Activated CD4-positive, alpha-beta T cell treated with anti-CD3 and anti-CD28 coated beads, Interleukin-2, Interleukin-6, amounts not matched to agents 100 ng/mL and 50 ng/mL, durations not matched to agents 16 hours and 8 hours (primary cell): Measurements from ENCODE around the gene ANKRD29.

Experiments
- DNase-seq: peaks from one replicate; pipeline ENCODE4 v3.0.0-alpha.2; 2020

ANKRD29 gene

DNA sequence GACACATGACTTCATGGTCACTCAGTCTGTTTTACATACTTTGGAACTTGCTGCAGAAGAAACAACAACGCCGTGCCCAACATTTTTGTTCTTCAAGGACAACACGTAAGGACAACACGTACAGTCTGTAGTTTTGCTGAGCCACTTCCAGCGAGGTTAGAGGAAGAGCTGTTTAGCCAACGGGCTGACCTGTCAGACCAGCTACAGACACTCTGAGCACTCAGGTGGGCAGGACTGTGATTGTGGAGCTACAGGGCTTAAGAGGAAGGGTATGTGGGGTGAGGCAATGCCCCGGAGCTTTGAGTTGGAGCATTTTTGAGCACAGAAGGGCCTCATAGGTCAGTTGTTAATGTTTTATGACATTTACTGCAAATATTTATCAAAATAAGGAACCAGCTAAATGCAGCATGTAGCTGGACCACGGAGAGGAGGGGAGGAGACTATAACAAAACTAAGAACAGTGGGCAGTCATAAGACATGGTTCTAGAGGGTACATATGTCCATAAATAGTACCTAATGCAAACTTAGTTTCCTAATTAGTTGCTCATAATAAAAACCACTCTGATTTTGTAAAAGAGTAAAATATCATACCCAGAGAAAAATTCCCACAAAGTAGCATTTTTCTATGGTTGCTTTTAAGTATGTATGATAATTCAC lies 50.1 kb downstream of the ANKRD29 start:
- no peak for DNase-seq

DNA sequence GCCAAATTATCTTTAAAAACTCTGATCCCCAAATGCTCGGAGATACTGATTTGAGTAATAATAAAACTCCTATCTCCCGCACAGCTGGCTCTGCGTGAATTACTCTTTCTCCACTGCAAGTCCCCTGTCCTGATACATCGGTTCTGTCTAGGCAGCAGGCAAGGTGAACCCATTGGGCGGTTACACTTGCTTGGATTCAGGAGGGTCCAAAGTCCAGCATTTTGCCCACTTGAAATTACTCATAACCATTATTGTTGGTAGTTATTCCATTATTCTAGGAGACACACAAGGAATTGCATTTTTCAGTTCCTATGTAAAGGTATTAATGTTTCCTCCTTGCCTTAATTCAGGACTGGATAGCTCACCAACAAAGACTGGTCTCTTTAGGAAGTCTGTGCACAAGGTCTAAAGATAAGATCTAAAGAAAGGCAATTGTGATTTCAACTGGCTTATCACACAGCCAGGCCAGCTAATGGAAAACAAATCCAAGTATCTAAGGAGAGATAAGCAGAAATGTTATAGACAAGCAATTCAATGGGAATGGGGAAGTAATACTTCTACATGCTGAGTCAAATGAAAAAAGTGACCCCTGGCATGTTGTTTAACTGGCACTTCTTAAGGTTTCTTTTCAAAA lies 53.2 kb downstream of the ANKRD29 start:
- DNase-seq, result no peak

DNA sequence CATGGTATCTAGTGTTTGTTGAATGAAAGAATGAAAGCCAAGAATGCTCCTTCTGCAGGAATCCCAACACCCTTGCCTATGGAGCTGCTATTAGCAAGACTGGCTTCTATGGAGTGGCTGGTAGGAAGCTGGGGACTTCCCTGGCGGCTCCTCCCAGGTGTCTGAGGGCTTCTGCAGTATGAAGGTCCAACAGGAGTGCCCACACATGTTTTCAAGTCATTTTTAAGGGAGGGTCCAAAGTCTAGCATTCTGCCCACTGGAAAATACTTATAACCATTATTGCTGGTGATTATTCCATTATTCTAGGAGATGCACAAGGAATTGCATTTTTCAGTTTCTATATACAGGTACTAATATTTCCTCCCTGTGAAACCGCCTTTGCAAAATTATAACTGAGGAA lies 54.5 kb downstream of the ANKRD29 start:
- DNase-seq, result no peak

DNA sequence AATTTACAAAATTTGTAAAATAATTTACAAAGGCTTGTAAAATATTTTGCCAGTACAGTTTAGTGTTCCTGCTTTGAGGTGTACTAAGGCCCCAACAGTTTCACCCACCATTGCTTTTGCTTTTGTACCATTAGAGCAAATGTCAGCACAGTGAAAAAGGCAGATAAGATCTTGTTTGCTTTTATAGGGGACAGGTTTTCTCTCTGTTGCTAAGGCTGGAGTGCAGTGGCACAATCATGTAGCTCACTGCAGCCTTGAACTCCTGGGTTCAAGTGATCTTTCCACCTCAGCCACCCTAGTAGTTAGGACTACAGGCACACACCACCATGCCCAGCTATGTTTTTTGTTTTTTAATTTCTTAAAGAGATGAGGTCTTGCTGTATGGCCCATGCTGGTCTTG lies 56.8 kb downstream of the ANKRD29 start:
- no peak for DNase-seq

DNA sequence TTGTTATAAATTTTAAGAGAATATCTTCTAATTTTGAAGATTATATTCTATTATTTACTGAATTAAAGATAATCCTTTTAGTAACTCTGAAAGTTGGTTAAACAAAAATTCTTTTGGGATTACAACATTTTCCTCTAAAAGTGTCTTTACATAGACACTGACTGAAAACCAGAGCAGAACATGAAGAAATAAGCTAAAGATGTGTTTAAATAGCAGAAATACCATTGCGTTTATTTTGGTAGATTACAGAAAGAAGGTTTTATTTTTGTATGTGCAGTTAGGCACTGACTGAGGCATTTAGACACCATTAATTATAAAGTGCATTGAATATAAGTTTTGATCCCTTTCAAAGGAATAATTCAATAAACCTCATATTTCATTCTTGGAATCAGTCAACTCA lies 62.9 kb downstream of the ANKRD29 start:
- DNase-seq, result no peak

DNA sequence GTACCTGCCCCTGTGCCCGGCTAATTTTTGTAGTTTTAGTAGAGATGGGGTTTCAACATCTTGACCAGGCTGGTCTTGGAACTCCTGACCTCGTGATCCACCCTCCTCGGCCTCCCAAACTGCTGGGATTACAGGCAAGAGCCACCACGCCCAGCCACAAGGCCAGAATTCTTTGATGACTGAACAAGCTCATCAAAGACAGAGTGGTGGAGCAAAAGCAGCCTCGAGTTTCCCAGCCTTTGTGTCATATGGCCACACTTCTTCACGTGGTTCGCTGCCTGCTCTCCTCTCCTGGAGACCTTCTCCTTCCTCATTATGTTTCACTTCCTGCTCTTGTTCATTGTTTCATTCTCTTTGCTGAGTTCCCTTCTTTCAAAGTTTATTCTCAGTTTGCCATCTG lies 66.5 kb downstream of the ANKRD29 start:
- no peak for DNase-seq

DNA sequence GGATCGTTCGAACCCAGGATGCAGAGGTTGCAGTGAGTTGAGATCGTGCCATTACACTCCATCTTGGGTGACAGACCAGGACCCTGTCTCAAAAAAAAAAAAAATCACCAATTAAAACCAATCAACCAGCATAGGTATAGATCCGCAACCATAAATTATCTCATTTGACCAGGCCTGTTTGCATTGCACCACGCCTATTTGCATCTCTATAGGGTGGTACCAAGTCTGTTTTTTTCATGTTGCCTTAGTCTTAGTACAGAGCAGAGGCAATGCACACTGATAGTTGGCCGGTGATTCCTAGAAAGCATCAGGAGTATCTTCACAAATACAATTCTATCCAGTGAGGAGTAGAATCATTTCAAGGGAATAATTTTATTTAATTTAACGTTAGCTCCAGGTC lies 67.1 kb downstream of the ANKRD29 start:
- no peak for DNase-seq

DNA sequence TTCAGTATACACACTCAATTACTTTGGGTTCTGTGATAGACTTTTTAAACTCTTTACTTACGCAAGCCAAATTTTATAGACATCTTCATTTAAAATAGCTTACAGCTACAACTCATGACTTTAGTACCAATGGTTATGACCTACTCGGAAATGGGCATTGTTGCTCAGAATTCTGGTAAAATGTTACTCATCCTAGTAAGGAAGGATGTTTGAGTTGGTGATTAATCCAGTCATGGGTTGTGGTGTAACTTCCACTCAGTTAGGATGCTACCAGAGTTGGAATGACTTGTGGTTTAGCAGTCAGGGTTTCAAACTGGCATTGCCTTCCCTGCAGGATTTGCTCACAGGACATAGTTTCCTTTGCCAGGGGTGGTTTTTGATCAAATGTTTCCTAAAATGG lies 69.0 kb downstream of the ANKRD29 start:
- DNase-seq, result peak; percentile 46

DNA sequence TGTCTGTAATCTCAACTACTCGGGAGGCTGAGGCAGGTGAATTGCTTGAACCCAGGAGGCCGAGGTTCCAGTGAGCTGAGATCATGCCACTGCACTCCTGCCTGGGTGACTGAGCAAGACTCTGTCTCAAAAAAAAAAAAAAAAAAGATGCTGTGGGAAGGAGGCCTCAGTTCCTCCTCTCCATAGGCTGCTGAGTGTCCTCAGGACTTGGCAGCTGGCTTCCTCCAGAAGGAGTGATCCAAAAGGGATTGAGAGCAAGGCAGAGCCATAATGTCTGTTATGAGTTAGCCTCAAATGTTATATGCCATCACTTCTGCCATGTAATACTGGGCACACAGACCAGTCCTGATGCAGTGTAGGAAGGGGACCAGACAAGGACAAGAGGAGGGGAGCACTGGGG lies 69.8 kb downstream of the ANKRD29 start:
- DNase-seq, result no peak

DNA sequence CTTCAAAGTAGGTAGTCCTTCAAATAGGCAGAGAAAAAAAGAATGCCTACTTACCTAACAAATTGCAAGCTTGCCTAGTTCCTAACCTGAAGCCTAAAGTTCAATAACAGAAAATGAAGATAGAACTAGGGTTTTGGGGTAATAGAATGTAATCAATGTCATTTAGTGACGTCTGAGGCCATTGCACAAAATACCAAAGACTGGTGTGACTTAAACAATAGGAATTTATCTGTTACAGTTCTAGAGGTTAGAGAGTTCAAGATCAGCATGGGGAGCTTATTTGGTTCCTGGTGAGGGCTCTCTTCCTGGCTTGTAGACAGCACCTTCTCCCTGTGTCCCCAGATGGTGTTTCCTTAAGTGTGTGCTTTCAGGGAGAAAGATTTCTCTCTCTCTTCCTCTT lies 71.7 kb downstream of the ANKRD29 start:
- DNase-seq, result no peak

DNA sequence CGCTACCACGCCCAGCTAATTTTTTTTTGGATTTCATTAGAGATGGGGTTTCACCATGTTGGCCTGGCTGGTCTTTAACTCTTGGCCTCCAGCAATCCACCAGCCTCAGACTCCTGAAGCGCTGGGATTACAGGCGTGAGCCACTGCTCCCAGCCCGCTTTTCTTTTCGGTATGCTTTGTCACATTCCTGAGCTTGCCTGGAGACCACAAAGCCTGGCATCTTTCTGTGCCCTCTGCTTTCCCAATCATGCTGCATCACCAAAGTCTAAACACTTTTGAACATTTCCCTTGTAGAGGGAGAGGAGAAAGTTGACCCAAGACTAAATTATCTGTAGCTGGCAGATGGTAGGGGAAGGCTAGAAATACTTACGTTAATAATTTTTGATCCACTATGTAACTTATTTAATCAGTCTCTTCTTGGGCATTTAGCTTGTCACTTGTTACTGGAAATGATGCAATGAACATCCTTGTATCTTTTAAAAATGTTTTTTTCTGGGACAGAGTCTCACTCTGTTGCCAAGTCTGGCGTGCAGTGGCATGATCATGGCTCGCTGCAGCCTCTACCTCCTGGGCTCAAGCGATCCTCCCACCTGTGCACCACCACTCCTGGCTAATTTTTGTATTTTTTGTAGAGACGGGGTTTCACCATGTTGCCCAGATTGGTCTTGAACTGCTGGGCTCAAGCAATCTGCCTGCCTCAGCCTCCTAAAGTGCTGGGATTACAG lies 73.7 kb downstream of the ANKRD29 start:
- no peak for DNase-seq

DNA sequence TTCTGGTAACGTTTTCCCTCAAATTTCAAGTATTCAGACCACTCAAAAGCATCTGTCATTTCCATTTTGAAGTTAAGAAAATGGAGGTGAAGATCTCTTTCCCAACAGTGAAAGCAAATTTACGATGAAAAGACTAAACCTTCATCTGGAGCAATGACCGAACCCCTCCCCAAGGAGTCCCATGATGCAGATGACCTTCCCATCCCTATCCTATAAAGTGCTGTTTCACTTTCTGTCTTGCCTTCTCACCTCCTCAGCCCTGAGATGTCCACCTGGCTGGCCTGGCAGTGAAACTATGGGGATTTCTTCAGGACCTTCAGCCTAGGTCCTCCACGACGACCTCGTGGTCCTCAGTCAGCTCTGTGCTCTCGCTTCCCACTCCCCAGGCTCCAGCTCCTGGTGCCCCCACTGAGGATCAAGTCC lies 75.5 kb downstream of the ANKRD29 start:
- no peak for DNase-seq

DNA sequence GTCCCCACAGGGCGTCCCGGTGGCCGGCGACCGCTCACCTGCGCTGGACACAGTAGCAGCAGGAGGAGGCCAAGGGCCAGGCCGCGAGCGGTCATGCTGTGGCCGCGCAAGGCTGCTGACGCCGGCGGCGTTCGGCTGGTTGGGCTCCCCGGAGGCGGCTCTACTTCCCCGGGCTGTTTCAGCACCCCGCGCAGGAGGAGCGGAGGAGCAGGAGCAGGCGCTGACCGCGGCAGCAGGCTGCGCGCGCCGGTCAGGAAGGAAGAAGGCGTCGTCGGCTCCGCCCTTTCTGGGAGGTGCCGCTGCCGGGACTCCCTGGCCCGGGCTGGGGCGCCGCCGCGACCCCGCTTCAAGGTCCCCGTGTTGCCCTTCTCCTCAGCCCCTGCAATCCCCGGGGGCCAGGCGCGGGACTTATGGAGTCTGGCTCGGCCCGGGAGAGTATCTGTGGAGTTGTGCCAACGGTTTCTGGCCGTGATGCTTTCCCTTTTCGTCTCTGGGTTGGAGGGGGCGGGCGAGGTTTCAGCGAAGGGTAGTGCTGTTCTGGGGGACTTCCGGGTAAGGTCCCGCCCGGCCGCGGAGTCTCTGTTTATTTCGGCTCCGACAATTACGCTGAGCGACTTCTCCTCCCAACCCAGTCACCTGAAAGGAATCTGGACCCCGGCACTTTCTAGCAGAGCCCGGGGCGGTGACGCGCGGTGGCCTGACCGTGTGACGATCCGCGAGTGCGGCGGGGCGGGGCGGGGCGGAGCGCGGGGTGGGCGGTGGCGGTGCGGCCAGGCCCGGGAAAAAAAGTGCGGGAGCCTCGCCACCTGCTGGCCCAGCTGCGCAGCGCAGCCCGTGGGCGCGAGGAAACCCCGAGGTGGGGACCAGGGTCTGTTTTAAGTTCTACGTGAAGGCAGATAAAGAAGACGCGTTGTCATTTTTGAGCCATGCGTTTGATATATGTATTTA lies 76.2 kb downstream of the ANKRD29 start, which contains the start of gene NPC1:
TSS of gene NPC1 (minus strand) at position 258 of the 948 bp plus-strand sequence. CDS start at position 95, 163 bp downstream.
- DNase-seq, result peak; percentile 94

DNA sequence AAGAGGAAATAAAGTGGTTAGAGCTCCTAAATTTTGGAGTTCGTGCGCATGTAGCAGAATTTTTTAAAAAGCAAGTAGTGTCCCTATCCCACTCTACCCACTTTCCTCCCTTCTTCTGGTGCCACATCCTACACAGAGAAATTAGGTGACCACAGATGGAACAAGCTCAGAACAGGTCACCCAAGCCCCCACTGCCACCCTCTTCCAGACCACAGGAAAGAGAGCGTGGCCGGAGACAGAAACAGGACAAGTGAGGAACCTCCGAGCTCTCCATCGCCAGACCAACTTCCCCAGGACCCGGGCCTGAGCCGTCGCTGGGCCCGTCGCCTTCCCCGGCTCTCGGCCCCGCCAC lies 76.8 kb downstream of the ANKRD29 start:
- DNase-seq, result no peak

DNA sequence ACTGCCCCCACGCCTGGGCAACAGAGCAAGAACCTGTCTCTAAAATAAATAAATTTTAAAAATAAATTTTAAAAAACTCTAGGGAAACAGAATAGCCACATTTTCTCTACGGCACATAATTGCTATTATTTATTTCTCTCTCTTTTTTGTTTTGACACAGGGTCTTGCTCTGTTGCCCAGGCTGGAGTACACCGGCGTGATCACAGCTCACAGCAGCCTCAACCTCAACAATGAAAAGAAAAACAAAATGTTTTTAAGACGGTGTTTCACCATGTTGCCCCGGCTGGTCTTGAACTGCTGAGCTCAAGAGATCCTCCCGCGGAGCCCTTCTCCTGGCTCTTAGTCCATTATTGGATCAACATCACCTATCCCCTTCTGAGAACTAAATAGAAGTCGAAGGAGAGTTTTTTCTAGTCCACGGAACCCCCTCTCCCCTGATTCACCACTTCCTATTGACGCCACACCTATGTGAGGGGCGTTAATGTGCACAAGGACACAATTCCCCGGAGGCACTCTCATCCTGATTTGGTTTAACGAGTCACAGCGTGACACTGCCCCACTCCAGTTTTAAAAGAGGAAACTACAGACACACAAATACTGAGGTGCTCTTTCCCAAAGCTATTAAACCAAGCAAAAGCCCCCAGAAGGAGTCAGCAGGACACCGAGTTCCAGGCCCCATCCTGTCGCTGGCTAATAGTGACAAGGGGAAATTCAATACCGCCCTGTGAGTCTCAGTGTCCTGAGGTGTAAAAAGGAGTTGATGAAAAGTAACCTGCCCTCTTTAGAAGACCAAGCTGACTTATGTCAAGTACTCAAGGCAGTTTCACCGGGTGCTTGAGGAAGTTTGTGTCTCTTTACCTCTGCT lies 77.5 kb downstream of the ANKRD29 start:
- peak; percentile 25 for DNase-seq

DNA sequence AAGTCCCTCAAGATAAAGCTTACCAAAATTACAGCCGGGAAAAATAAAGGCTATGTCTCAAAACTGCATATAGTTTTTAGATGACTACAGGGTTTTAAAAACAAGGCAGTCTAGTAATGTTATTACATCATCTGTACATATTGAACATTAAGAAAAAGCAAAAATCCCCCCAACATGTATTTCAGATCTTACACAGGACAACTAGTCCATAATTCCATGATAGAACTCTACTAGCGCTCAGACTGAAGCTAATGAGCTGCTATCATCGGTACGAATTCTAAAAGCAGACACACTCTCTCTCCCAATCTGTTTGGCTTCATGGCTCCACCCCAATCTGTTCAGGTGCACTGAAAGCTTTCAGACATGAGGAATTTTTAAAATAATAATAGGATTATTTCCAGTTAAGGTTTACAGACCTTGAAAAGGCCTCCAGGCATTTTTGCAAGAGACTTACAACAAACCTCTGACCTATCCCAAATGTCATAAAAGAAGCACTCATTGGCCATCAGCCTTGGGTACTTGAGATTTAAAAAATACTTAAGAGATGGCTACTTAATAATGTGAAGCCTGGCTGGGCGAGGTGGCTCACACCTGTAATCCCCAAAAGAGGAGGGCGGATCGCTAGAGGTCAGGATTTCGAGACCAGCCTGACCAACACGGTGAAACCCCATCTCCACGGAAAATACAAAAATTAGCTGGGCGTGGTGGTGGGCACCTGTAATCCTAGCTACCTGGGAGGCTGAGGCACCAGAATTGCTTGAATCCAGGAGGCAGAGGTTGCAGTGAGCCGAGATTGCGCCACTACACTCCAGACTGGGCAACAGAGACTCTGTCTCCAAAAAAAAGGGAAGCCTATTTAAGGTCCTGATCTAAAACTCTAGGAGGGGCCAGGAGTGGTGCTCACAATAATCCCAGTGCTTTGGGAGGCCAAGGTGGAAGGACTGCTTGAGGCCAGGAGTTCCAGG lies 78.4 kb downstream of the ANKRD29 start:
- DNase-seq, result no peak

DNA sequence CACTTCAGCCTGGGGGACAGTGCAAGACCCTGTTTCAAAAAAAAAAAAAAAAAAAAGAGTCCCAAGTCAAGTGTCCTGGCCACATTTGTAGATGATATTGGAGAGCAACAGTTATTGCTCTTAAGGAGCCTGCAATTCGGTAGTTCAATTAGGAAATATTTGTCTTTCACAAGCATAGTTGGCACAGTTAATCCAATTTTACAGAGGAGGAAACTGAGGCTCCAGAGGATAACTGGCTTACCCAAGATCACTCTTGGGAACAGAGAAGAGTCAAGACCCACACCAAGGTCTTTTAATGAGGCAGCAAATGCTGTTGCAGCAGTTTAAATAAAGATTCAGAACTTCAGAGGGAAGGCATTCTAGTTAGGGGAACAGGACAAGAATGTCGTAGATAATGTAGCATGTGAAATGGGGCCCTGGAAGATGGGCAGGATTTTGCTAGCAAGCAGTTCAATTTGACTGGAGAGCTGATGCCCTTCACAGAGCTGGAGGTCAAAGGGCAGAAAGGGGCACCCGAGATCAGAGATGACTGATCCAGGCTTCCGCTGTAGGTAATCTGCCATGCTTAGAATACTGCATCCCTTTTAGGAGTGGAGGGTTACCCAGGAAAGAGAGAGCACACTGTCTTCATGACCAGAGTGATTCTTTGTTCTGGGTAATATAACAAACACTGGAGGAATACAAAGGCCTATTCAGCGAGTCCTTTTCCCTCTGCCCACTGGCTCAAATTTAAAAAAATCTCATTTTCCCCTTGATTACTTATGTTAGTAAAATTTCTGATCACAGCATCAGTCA lies 79.4 kb downstream of the ANKRD29 start:
- DNase-seq, result no peak

DNA sequence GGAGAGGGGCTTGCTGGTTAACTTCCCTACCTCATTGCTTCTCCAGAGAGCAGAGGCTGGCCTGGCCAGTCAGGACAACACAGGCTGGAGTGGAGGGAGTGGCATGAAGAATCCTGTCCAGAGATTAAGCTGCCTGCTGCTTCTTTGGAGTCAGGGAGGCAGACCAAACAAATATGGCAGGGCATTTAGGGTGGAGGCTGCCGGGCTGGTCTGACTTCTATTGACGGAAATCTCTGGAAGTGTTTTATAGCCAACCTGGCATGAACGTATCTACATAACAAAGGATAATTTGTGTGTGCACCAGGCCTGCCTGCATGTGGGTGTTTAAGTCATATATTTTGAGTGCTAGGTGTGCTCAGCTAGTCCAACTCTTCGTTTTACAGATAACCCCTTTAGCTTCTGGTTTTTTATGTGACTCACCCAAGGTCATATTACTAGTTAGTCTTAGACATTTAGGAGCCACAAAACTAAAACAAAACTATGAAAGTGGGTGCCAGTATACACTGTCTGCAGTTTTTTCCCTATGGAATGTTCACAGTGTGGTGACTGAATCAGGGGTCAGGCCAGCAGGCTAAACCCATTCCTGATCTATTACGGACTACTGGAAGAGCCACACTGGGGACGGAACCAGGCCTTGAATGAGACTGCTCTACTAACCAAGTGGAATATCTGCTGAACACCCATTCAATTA lies 81.9 kb downstream of the ANKRD29 start:
- no peak for DNase-seq

DNA sequence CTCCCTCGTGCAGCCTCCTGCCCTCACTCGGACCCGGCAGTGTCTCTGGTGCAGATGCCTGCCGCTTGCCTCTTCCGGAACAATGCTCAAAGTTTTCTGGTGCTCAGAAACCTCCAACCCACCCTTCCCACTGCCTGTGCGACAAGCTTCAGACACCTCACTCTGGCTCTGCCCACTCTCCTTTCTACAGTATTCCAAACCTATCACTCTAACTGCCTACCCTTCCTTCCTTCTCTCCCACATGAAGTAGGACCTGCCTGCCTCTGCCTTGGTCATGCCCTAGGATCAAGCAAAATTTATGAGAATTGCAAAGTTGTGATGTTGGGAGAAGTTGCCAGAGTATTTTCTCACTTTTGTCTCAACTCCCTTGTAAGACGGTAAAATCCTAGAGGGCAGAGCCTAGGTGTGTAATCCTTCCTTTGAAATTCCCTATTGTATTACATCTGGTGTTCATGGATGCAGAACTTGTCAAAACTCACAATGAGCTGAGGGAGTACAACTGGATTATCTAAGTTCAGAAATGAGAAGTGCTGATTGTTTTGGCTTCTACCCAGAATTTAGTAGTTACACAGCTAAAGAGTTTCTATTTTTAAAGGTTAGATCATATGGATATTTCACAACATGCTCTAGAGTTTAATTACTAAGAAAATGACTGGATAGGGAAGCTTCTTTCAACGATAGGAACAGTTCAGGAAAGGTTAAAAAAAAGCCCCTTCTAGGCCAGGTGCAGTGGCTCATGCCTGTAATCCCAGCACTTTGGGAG lies 83.6 kb downstream of the ANKRD29 start:
- DNase-seq, result no peak
